CD4-positive, alpha-beta T cell treated with Interferon gamma for 1 hour (primary cell): ENCODE data around the gene ODF4.

Experiments used
- DNase-seq: peaks from one replicate; pipeline ENCODE4 v3.0.0-alpha.2; 2020

ODF4 gene

GRCh38 chr17:8339540-8339939, at the start of gene ODF4:
Gene ODF4, plus strand, starts transcription at chr17:8339840. Its CDS starts 212 bp downstream, at chr17:8340052.
- no peak for DNase-seq

GRCh38 chr17:8290043-8290442, 49.6 kb upstream of the ODF4 start:
- DNase-seq = no peak

GRCh38 chr17:8292639-8293395, 46.8 kb upstream of the ODF4 start:
- DNase-seq = no peak

GRCh38 chr17:8294361-8294760, 45.3 kb upstream of the ODF4 start:
- no peak for DNase-seq

GRCh38 chr17:8294814-8295316, 44.8 kb upstream of the ODF4 start:
- DNase-seq = no peak

GRCh38 chr17:8300226-8300625, 39.4 kb upstream of the ODF4 start:
- DNase-seq = no peak

GRCh38 chr17:8300627-8301242, 38.9 kb upstream of the ODF4 start:
- peak; percentile 76 for DNase-seq

GRCh38 chr17:8310601-8311123, 29.0 kb upstream of the ODF4 start:
- no peak for DNase-seq

- no peak for DNase-seq
Measured at GRCh38 chr17:8311131-8311790, 28.4 kb upstream of the ODF4 start.

- no peak for DNase-seq
Measured at GRCh38 chr17:8312251-8312650, 27.4 kb upstream of the ODF4 start.

GRCh38 chr17:8312726-8313600, 26.7 kb upstream of the ODF4 start:
- DNase-seq = no peak

GRCh38 chr17:8314797-8315763, 24.6 kb upstream of the ODF4 start:
- no peak for DNase-seq

- DNase-seq = no peak
Measured at GRCh38 chr17:8315764-8316217, 23.8 kb upstream of the ODF4 start.

- DNase-seq = no peak
Measured at GRCh38 chr17:8318010-8318935, 21.4 kb upstream of the ODF4 start.

- DNase-seq = no peak
Measured at GRCh38 chr17:8320262-8320661, 19.4 kb upstream of the ODF4 start.

- no peak for DNase-seq
Measured at GRCh38 chr17:8320990-8321389, 18.6 kb upstream of the ODF4 start.

- no peak for DNase-seq
Measured at GRCh38 chr17:8322061-8322460, 17.6 kb upstream of the ODF4 start.

- no peak for DNase-seq
Measured at GRCh38 chr17:8324132-8324531, 15.5 kb upstream of the ODF4 start.

GRCh38 chr17:8324923-8325322, 14.7 kb upstream of the ODF4 start:
- DNase-seq = no peak
